Measurements from ENCODE around the gene CDH13. TPM values are rescaled to one million over a fixed set of nuclear protein-coding genes. Genes with fewer than 3 reads are reported as not detected.

Gene CDH13
- total RNA-seq, 1 experiment from 2014 or later, result 49.3 TPM

- Mint-ChIP-seq H3K36me3 (ENCODE audit: insufficient read depth, unreplicated experiment) (no peaks in the 10 kb centered on the region), H3K4me1 (ENCODE audit: insufficient read depth, unreplicated experiment) (no peaks in the 10 kb centered on the region), H3K27me3 (ENCODE audit: insufficient read depth, unreplicated experiment) (no peaks in the 10 kb centered on the region), H3K9me3 (ENCODE audit: unreplicated experiment) (no peaks in the 10 kb centered on the region), H3K27ac (ENCODE audit: low read depth, unreplicated experiment) (no peak overlapping the region), H3K4me3 (ENCODE audit: unreplicated experiment) (no peak overlapping the region)
- DNase-seq (ENCODE audit: unreplicated experiment), result no peak
- intact Hi-C loops (cut with micrococcal nuclease), result no loop called here
- CTCF ChIA-PET, result interaction anchor here (0.6 kb wide), 1 partner anchor 261 kb away, joined by 3 read pairs; no protein-coding TSS in a partner anchor
- no TSS peak for BruUV-seq (replicated peaks)
- no peak for TF ChIP-seq CTCF (IDR thresholded peaks at IDR 0.05; ENCODE audit: unreplicated experiment)
- POLR2A ChIA-PET, result no interaction called here
Measured at GRCh38 chr16:82769845-82770244, 143.1 kb downstream of the CDH13 start.

- TF ChIP-seq CTCF (IDR thresholded peaks at IDR 0.05; ENCODE audit: unreplicated experiment), result no peak
- H3K36me3 Mint-ChIP-seq (ENCODE audit: insufficient read depth, unreplicated experiment), result no peaks in the 10 kb centered on the region
- no peak for DNase-seq (ENCODE audit: unreplicated experiment)
- CTCF ChIA-PET, result no interaction called here
- intact Hi-C loops (cut with micrococcal nuclease), result no loop called here
- H3K4me3 Mint-ChIP-seq (ENCODE audit: unreplicated experiment), result no peak overlapping the region
- H3K9me3 Mint-ChIP-seq (ENCODE audit: unreplicated experiment), result no peaks in the 10 kb centered on the region
- no peaks in the 10 kb centered on the region for H3K4me1 Mint-ChIP-seq (ENCODE audit: insufficient read depth, unreplicated experiment)
- H3K27ac Mint-ChIP-seq (ENCODE audit: low read depth, unreplicated experiment), result no peak overlapping the region
- H3K27me3 Mint-ChIP-seq (ENCODE audit: insufficient read depth, unreplicated experiment), result no peaks in the 10 kb centered on the region
- BruUV-seq (replicated peaks), result no TSS peak
- POLR2A ChIA-PET, result no interaction called here
Measured at GRCh38 chr16:82772215-82772614, 145.4 kb downstream of the CDH13 start.

DNA sequence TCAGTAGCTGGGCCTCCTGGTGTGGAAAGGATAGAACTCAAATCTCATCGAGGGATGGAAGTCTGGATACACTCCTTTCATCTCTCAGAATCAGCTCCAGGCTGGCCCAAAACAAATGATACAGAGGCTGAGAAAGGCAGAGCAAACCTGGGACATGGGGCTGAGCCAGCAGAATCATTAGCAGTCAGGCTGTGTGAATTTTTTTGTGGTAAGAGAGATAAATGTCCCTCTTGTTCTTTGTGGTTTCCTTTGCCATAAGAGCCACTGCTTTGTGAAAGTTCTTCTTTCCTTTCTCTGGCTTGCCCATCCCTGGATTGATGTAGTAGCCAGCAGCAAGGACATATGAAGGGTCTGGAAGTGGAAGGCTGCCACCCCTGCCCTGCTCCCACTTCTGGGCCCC lies 146.2 kb downstream of the CDH13 start:
- no TSS peak for BruUV-seq (replicated peaks)
- Mint-ChIP-seq H3K4me1 (ENCODE audit: insufficient read depth, unreplicated experiment) (no peaks in the 10 kb centered on the region), H3K9me3 (ENCODE audit: unreplicated experiment) (no peaks in the 10 kb centered on the region), H3K27me3 (ENCODE audit: insufficient read depth, unreplicated experiment) (no peaks in the 10 kb centered on the region), H3K27ac (ENCODE audit: low read depth, unreplicated experiment) (no peak overlapping the region), H3K36me3 (ENCODE audit: insufficient read depth, unreplicated experiment) (no peaks in the 10 kb centered on the region), H3K4me3 (ENCODE audit: unreplicated experiment) (no peak overlapping the region)
- DNase-seq (ENCODE audit: unreplicated experiment), result no peak
- ChIA-PET POLR2A (interaction anchor here (0.6 kb wide), 1 partner anchor 50 kb away, joined by 3 read pairs; no protein-coding TSS in a partner anchor), CTCF (no interaction called here)
- no peak for TF ChIP-seq CTCF (IDR thresholded peaks at IDR 0.05; ENCODE audit: unreplicated experiment)
- intact Hi-C loops (cut with micrococcal nuclease), result no loop called here

GRCh38 chr16:82776470-82777146 lies 149.8 kb downstream of the CDH13 start:
- CTCF ChIA-PET, result no interaction called here
- peaks cover 9% of the 10 kb centered on the region for H3K36me3 Mint-ChIP-seq (ENCODE audit: insufficient read depth, unreplicated experiment)

More at GRCh38 chr16:82776470-82777146, 149.8 kb downstream of the CDH13 start:
- DNase-seq (ENCODE audit: unreplicated experiment), result no peak
- H3K4me1 Mint-ChIP-seq (ENCODE audit: insufficient read depth, unreplicated experiment), result no peaks in the 10 kb centered on the region
- H3K27ac Mint-ChIP-seq (ENCODE audit: low read depth, unreplicated experiment), result no peak overlapping the region
- intact Hi-C loops (cut with micrococcal nuclease), result no loop called here
- TF ChIP-seq CTCF (IDR thresholded peaks at IDR 0.05; ENCODE audit: unreplicated experiment), result no peak
- BruUV-seq (replicated peaks), result no TSS peak
- no peaks in the 10 kb centered on the region for H3K27me3 Mint-ChIP-seq (ENCODE audit: insufficient read depth, unreplicated experiment)
- POLR2A ChIA-PET, result no interaction called here
- H3K9me3 Mint-ChIP-seq (ENCODE audit: unreplicated experiment), result no peaks in the 10 kb centered on the region
- H3K4me3 Mint-ChIP-seq (ENCODE audit: unreplicated experiment), result no peak overlapping the region

Data from MCF 10A (cell line).